CD4-positive, alpha-beta T cell treated with Interleukin-15 for 1 hour (primary cell): ENCODE measurements around the gene LRRC66.

ENCODE experiments used
- DNase-seq: peaks from one replicate; pipeline ENCODE4 v3.0.0-alpha.2; 2020

The LRRC66 gene, protein sequence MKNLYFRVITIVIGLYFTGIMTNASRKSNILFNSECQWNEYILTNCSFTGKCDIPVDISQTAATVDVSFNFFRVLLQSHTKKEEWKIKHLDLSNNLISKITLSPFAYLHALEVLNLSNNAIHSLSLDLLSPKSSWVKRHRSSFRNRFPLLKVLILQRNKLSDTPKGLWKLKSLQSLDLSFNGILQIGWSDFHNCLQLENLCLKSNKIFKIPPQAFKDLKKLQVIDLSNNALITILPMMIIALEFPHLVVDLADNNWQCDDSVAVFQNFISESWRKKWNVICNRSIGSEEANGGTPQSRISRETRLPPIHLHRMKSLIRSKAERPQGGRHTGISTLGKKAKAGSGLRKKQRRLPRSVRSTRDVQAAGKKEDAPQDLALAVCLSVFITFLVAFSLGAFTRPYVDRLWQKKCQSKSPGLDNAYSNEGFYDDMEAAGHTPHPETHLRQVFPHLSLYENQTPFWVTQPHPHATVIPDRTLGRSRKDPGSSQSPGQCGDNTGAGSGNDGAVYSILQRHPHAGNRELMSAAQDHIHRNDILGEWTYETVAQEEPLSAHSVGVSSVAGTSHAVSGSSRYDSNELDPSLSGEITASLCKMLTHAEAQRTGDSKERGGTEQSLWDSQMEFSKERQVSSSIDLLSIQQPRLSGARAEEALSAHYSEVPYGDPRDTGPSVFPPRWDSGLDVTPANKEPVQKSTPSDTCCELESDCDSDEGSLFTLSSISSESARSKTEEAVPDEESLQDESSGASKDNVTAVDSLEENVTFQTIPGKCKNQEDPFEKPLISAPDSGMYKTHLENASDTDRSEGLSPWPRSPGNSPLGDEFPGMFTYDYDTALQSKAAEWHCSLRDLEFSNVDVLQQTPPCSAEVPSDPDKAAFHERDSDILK

DNA sequence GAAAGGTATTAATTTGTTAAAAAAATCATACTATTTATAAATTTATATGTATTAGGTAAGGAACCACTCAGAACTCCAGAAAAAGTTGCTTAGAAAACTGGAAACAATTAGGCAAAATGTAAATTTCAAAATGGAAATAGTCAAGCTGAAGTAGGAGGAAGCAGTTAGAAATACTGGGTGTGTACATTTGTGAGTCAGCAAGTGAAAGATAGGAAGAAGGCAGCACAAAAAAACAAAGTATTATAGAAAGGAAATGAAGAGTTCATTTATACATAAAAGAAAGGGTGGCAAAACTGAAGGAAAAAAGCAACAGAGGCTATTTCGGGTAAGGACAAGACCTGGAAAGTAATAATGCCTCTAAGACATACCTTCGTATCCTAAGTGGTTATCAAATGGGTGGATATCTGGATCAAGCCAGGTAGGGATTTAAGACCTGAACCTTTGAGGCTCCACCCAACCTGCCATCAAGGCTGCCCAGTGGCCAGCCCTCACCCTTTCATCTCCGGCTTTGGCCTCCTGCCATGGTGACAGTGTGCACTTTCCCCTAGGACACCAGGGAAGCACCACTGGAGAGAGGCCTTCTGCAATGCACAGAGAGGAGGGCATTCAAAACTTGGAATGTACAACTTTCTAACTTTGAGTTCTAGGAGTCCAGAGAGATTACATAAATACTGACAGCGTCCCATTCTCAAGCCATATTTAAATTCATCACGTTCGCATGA, at the start of gene LRRC66:
TSS of gene LRRC66 (minus strand) at position 428 of the 722 bp plus-strand sequence. CDS start 2,750 bp downstream, outside the sequence.
- DNase-seq = no peak

DNA sequence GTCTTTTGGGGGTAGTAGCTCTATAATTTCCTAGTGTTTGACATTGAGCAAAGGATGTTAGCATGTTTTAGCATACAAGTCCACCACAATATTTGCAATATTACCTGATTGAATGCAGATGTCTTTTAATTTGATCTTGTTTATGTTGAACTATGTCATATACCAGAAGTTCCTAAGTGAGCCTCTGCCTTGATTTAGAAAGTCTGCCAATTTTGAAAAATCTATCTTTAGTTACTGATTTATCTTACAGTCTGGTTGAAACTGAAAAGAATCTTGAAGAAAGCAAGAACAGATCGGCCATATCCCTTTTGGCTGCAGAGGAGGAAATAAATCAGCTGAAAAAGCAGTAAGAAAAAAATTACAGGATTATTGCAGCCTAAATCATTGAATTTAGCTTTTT, 49.4 kb upstream of the LRRC66 start:
- DNase-seq = no peak

DNA sequence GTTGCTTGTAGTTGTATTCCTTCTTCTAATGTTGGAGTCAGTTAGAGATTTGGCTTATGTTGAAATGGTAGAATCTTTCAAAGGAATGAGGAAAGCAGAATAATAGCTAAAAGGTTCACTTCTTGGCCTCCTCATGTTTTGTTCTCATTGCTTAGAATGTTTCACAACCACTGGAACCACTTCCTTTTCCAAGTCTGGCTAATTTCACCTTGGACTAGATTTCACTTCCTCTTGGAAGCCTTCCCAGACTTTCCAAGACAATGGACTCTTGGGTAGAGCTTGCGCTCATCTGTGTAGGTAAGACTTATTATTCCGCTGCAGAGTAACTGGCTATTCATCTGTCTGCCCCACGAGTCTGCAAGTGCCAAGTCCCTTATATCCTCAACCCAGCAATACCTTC, 39.2 kb upstream of the LRRC66 start:
- DNase-seq = no peak

DNA sequence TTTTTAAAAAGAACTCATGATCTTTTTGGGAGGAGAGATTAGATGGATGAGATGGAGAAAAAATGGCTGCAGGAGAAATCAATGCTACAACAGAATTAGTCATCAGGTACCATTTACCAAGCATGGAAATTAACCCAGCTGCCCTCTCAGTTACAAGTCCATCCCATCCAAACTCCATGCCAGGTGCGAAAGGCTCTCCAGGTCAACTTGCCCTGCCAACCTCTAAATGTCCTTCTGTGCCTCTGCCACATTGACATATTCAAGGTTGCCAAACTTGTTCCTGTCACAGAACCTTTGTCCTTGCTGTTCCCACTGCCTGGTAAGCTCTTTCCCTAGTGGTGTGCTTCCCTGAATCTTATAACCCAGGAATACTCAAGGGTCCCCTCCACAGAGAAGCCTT, 38.1 kb upstream of the LRRC66 start:
- no peak for DNase-seq

DNA sequence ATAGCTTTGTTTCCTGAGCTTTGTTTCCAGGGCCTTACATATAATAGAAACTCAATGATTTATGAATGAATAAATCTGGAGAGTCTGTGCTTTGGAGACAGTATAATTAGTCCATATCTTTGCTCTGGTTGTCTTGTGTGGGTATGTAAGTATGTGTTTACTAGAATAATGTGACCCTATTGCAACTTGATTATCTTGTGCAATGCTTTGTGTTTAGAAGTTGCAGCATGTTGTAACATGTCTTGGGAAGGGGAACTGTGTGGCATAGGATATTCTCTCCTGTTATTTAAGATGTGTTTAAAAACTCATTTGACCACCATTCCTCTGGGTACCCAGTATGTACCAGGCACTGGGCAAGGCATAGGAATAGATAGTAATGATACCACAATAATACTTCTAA, 37.0 kb upstream of the LRRC66 start:
- no peak for DNase-seq

DNA sequence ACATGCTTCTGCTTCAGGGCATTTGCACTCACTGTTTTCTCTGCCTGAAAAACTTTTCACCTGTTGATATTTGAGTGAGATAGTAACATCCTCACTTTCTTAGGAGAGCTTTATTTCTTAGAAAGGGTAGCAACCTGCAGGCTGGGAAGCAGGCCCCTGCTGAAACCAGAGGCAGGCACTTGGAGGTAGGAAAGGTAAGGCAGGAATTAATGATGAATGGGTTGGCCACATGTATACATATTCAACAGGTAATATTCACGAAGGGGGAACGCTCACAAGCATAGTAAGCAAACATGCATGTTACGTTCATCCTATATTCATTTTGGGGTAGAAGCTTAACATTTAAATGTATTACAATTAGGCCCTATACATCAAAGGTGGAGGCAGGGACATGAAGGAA, 34.1 kb upstream of the LRRC66 start:
- no peak for DNase-seq

DNA sequence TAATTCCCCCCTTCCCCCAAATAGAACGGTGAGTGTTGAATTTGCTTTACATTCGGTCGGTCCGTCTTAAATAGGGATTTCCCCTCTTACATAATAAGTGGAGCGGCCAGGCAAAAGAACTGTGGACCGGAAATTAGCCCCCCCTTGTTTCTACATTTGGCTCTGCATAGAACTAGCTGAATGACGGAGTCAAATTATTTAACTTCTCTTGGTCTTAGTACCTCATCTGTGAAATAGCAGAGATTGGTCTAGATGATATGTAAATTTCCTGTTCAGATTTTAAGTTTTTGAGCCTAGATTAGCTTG, 32.3 kb upstream of the LRRC66 start:
- no peak for DNase-seq

DNA sequence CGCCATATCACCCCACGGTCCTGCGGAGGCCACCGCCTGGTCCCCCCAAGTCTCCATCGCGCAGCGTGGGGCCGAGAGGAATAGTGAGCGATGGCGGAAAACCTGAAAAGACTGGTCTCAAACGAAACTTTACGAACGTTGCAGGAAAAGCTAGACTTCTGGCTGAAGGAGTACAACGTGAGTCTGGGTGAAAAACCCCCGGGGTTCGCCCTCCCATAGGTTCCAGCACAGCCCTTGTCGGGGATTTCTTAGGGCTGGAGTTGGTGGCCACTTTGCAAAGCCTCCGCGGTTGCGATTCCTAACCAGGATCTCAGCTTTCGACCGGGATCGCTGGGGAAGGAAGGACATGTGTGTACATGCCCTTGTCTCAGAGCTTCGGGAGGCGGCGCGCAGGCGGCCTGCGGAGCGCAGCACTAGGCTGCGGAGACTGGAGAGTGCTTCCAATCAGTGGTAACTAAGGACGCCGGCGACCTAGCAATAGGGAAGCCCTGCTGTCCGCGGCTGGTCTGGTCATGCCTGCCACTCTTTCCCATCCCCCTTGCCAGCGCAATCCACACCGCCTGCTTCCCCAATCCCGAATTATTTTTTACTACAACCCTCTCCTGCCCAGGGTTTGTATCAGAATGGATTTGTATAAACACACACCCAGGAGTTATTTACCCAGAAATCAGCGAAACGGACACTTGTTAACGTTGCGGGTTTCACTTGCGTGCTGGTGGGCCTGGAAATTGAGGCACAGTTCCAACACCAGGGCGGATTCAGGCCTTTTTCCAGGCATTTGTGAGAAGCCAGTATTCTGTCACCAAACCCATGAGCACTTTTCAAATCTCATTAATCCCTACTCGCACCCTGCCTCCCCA, 31.7 kb upstream of the LRRC66 start:
- no peak for DNase-seq

DNA sequence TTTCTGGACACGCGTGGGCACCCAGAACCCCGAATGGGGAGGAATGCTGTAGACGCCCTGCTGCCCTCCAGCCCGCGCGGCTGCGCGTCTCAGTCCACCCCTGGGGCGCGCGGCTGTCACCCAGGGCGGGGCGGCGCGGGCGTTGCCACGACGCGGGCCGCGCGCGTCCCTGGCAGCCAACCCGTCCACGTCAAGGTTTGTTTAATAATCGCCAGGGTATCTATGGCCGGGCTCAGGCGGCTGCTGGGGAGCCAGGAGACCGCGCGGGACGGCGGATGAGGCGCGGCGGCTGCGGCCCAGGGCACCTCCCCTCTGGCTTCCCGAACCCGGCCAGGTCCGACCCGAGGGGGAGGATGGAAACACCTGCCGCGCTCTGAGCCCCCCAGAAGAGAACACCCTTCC, 31.1 kb upstream of the LRRC66 start, which contains the start of gene SPATA18:
TSS of gene SPATA18 (plus strand) at position 92 of the 402 bp plus-strand sequence. CDS start 401 bp downstream, outside the sequence.
- DNase-seq = no peak

DNA sequence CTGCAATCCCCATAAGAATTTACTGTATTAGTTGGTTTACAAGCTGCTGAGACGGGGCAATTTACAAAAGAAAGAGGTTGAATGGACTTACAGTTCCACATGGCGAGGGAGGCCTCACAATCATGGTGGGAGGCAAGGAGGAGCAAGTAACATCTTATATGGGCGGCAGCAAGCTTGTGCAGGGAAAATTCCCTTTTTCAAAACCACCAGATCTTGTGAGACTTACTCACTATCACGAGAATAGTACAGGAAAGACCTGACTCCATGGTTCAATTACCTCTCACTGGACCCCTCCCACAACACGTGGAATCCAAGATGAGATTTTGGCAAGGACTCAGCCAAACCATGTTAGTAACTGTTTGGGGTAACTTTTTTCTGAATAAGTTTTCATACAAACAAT, 29.1 kb upstream of the LRRC66 start:
- no peak for DNase-seq

DNA sequence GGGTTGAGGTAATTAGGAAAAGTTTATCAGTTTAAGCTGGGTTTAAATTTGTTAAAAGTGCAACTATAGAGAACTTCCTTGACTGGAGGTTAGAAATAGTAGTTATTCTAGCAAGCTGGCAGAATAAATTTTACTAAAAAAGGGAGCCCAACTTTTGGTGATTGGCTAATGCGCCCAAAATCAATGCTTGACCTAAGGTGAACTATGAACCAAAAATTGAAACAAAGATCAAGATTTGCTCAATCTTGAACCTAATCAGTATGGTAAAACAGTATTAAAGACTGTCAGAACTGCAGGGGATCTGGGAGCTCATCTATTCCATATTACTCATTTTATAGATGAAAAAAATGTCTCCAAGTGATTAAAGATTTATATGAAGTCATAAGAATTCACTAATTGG, 24.9 kb upstream of the LRRC66 start:
- no peak for DNase-seq

DNA sequence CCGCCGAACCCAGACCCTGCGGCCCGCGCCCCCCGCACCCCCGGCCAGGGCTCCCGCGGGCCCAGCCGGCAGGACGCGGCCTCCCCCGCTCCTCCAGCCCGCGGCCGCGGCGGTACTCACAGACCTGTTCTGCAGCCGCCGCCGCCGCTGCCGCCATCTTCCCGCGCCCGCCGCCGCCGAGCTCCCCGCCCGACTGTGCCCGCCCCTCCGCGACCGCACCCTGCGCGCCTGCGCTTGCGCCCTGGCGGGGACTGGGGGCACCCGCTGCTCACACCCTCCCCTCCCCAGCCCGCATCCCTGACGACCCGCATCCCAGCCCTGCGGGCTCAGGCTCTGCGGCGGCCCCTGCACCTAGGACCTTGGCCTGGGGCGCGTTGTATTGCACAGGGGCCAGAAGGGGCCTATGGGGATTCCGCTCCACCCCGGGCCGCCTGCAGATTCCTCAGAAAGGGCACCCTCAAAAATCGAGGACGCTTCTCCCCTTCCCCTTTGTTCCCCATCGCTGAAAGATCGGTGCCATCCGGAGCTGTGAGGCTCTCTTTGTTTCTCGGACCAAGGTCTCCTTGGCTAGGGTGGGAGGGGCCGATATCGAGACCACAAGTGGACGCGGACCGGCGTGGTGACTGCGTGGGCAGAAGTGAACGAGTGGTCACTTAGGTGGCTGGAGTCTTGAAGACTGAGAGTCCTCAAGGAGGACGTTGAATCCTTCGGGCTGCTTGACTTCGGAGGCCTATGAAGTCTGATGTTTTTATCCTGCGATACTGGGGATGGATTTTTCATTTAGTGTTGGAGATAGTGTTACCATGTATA, 18.1 kb upstream of the LRRC66 start, which contains the start of gene SGCB:
TSS of gene SGCB (minus strand) at position 197 of the 810 bp plus-strand sequence. CDS start at position 157, 40 bp downstream.
- DNase-seq = peak; percentile 61

DNA sequence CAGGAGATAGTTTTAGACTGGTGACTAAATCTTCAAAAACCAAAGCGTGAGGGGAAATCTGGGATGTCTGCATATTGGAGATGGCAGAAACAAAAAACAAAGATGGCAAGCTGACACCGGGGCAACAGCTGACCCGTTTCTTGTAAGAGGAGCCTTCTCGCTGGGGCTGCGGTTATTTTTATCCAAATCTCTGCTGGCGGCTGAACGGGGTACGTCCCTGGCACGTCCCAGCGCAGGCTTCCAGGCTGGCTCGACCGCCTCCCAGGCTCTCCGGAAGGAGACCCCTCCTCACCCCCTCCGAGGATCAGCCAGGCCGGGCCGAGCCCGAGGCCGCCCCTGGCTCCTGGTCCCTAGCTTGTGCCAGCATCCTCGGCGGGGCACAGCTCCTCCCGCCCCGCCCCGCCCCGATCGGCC, 17.5 kb upstream of the LRRC66 start:
- DNase-seq = no peak

DNA sequence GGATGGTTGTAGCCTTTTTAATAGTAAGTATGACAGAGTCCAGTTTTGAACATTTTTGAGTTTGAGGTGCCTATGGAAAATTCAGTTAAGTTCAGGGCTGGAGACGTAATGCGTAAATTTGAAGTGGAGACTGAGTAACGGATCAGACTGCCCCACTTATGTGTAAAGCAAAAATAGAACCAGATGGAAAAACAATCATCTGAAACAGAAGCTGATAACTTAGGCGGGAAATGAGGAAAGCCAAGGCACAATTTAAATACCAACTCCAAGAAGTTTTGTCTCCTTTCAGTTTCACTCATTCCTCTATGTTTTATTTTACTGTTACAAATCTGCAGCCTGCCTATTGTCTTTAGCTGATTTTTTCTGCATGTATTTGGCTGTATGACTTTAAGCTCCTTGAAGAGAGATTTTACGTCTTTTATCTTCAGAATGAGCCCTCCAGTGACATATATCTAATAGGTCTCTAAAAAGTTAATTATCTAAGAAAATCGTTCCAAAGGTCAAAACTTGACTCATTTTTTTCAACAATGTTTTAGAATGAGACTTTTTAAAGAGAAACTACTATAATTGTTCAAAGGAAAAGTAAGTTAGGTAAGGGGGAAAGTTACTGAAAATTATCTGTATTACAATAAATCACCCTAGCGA, 16.8 kb upstream of the LRRC66 start:
- DNase-seq = no peak

DNA sequence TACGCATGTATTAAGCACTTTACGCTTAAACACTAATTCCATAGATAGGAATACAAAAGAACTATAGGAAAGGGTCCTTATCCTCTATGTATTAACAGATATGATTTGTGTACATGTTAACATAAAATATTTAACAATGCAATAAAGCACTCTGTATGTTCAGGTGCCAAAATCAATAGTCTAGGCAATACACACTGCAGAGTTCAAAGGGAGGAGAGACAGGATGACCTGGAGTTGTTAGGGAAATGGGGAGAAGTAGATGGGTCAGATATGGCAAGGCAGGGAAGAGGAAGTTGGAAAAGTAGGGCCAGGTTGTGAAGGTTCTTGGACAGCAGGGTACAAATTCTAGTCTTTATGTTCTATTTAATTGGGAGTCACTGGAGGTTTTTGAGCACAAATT, 15.0 kb upstream of the LRRC66 start:
- DNase-seq = no peak

DNA sequence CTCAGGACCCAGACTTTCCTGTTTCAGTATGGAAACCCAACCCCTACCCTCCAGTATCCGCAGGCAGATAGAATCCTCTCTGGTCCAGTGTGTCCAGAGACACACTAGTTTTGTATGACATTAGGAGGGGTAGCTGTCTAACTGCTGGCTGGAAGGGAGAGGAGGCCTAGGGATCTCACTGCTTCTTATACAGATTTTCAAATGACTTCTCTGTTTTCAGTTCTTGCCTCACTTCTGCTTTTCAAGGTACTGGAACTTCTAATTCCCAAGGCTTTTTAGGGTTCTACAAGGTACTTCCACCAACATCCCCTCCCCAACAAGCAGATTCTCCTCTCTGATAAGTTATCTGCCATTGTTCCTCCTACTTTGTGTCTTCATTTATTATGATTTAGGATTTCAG, 11.8 kb upstream of the LRRC66 start:
- no peak for DNase-seq

DNA sequence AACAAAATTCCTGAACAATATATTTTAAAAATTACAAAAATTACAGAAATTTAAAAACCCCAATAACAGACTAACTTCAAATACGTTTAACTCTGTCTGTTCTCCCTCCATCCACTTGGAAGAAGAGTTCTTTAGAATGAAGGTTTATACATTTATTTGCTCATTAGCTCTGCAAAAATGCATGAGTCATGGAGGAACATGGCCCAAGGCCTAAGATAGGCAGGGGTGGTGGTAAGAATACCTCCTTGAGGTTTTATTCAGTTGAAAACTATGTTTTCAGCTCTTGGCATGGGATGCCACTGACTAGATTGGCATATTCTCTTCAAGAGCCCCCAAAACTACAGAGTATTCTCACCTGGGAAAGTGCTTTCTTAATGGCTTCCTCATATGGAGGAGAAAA, 8.8 kb upstream of the LRRC66 start:
- no peak for DNase-seq

DNA sequence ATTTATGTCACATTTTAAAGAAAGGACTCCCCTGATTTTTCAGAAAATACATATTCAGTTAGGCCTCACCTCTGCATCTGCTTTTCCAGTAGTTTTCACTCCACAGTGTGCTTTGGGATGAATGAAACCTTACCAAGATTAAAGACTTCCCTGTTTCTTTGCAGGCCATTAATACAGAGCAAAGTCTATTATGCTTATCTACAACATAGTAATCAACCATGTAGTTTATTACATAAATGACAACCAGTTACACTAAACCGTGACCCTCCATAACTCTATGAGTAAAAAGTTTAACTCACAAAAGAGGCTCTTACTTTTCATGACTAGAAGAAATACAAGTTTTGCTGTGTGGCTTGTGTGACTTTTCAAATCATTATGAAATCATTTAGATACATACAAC, 2.3 kb downstream of the LRRC66 start:
- DNase-seq = no peak

DNA sequence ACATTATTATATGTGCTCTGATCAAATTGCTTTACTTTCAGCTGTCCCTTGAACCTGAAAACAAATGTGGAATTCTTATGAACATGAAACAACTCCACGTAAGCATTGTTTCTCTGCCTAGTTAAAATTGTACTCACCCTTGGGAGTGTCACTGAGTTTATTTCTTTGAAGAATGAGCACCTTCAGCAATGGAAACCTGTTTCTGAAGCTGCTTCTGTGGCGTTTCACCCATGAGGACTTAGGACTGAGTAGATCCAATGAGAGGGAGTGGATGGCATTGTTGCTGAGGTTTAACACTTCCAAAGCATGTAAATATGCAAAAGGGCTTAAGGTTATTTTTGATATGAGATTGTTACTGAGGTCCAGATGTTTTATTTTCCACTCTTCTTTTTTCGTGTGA, 3.2 kb downstream of the LRRC66 start:
- no peak for DNase-seq

DNA sequence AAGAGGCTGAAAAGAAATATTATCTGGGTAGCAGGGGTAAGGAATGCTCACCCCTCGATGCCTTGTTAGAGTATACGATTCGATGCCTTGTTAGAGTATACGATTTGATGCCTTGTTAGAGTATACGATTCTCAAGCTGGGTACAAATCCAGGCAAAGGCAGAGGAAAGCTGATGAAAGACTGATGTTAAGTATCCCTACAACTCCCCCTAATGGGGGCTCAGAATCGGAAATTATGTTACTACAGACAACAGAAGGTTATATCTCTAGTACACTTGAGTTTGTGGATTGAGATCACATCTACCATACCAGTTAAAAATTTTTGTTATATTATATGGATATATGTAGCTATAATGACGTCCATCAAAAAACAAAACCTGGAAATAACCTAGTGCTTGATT, 4.8 kb downstream of the LRRC66 start:
- DNase-seq = no peak

DNA sequence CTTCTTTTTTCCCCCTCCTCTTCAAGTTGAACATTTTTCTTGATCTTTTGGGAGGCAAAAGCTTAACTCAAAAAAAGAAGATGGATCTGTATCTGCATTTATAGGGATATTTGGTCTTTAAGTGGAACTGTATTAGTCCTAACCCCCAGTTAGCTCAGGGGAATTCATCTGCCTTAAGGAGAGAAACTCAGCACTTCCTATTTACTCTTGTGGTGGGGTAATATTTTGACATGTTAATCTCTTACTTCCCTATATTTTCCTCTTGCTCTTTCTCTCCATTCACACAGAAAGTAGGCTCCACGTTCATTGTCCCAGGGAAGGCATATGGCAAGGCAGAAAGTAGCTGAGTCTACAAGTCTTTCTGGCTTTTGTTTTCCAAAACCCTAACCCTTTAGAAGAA, 5.3 kb downstream of the LRRC66 start:
- no peak for DNase-seq
